GM18861 (cell line): ENCODE results near the gene EEF2.

ENCODE experiments used
- ATAC-seq: cut with Tn5 transposase; IDR thresholded peaks from one replicate; pipeline ENCODE4 v1.9.1; 2021; ENCODE audit not compliant: unreplicated experiment

Gene EEF2

GRCh38 chr19:3986260-3987041, 1.2 kb upstream of the EEF2 start:
- peak; percentile 24 for ATAC-seq

DNA sequence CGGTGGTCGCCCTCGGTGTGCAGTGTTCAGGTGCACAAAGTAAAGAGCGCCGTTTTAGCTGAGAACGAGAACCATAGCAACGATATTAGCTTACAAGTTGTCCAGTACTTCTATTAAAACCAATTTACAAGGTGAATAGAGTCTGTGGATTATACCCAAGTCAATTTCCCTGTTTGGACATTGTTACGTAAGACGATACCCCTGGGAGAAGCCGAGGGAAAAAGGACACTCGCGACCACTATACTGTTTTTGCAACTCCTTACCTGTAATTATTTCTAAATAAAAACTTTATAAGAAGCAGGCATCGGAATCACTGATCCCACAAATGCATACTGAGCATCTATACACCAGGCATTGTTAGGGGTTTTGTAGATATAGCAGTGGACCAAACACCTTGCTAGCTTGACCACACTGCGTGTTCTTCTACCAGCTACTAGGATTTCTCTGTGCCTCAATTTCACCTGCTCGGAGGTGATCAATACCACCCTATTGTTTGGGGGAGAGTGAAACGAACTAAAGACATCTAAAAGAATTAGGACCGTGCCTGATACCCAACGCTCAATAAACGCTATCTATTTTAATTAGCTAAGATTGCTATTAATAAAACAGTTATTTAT, 488 bp upstream of the EEF2 start:
- peak; percentile 5 for ATAC-seq

GRCh38 chr19:3984584-3984907, 717 bp downstream of the EEF2 start:
- no peak for ATAC-seq

DNA sequence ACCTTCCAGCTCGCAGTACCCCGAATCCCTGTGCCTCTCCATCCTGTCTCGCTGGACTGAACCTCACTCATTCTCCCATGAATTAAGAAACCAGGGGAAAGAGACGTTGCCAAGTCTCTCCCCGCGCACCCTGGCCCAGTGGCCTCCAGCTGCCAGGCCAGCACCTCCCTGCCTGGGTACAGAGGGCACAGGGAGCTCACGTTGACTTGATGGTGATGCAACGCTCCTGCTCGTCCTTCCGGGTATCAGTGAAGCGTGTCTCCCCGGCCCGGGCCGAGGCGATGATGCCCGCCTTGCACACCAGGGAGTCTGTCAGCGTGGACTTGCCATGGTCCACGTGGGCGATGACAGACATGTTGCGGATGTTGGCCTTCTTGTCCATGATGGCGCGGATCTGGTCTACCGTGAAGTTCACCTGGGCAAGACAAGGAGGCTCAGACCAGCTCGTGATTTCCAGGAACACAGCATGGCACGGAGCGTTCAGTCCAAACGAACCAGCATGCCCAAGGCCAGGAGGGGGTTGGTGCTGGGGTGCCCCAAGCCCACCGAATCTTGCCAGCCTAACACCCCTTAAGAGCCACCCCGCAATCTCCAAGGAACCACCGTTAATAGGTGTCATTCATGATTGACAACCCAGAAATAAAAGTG, 1.2 kb downstream of the EEF2 start:
- no peak for ATAC-seq

GRCh38 chr19:3983542-3983914, 1.7 kb downstream of the EEF2 start:
- ATAC-seq: no peak

DNA sequence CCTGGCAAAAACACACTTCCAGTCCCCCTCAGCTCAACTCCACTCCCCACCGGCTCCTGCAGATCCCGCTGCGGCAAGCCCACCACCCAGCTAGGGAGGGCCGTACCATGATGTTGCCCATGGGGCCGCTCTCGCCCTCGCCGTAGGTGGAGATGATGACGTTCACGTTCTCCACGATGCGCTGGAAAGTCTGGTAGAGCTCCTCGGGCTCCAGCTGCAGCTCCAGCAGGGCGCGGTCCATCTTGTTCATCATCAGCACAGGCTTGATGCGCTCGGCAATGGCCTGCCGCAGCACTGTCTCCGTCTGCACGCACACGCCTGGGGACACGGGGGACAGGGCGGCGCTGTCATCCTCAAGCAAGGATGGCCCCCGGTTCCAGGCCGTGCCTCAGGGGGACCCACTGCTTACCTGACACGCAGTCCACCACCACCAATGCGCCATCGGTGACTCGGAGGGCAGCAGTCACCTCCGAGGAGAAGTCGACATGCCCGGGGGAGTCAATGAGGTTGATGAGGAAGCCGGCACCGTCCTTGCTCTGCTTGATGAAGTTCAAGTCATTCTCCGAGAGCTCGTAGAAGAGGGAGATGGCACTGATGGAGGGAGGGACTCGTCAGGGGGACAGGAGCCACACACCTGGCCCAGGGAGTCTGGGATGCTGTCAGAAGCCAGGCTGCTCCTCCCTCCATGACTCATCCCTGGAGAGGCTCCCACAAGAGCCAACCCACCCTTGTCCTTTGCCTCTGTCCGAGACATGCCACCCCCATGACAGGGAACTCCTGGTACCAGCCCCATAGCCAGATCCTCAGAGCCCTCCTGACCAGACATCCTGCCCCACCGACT, 2.3 kb downstream of the EEF2 start:
- no peak for ATAC-seq

DNA sequence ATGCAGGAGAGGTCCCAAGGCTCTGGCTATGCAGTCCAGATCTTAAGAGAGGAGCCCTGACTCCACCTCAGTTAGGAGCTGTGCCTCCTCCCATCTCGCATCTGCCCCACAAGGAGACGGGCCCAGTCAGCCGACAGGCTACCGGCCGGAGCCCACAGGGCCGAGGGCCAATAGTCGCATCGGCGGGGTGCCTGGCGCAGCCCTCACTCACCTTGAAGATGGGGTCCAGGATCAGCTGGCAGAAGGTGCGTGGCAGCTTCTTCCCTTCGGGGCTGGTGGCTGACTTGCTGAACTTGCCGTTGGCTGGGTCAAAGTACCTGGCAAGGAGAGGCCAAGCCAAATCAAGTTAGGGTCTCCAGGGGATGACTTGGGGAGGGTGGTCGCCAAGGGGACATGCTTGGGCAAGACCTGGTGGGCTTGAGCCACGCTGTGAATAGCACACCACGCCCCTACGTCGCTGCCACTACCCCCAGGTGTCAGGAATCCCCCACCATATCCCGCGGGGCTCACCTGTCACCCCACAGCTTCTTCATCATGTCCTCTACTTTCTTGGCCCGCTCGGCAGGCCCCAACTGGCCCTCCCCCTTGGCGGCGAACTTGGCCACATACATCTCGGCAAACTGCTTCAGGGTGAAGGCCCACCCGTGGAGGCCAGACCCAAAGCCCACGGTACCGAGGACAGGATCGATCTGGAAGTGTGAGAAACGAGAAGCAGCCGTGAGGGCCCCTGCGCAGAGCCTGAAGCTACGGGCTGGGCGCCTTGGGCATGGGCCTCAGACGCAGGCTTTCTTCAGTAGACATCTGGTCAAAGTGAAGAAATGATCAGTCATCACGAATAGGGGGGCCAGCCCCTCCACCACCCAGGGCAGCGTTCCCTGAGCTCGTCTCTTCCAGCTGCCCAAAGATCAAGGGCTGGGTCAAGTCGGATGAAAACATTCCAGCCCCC, 3.3 kb downstream of the EEF2 start:
- no peak for ATAC-seq

- ATAC-seq: no peak
Observed at GRCh38 chr19:3981373-3981735, 3.9 kb downstream of the EEF2 start.

- no peak for ATAC-seq
Observed at GRCh38 chr19:3980353-3981251, 4.7 kb downstream of the EEF2 start.

DNA sequence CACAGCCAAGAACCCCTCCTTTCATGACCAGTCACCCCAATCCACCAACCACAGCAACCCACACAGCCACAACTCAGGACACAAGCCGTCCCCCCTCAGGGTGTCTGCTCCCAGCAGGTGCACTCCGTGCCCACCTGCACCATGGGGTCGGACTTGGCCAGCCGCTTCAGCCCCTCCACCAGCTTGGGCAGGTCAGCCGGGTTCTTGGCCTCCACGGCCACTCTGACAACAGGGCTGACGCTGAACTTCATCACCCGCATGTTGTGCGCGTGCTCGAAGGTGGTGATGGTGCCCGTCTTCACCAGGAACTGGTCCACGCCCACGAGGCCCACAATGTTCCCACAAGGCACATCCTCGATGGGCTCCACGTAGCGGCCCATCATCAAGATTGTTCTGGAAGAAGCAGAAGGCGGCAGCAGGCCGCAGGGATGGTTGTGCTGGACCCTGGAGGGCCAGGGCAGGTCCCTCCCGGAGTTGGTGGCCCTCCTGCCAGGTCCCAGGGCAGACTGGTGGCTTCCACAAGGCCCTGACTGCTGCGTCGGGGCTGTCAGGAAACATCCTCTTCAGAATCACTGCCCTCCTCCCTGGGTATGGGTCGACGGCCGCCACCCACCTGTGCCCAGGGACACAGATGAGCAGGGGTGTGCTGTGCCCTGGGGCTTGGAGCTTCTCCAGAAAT, 5.5 kb downstream of the EEF2 start:
- no peak for ATAC-seq

DNA sequence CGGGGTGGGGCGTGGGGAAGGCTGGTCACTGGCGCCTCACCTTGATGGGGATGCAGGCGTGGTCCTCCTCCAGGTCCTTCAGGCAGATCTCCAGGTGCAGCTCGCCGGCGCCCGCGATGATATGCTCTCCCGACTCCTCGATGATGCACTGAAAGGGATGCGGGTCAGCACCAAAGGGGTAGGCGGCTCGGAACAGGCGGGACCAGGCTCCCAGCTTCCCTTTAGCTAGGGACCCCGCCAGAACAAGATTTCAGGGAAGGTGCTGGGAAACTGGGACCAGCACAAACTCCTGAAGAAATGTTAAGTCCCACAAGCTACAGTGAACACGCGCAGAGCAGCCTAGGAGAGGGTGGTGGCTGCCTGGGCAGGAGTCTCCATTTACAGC, 6.0 kb downstream of the EEF2 start:
- no peak for ATAC-seq

GRCh38 chr19:3978145-3978544, 7.1 kb downstream of the EEF2 start:
- ATAC-seq: no peak

- ATAC-seq: no peak
Observed at GRCh38 chr19:3977242-3978143, 7.8 kb downstream of the EEF2 start.

DNA sequence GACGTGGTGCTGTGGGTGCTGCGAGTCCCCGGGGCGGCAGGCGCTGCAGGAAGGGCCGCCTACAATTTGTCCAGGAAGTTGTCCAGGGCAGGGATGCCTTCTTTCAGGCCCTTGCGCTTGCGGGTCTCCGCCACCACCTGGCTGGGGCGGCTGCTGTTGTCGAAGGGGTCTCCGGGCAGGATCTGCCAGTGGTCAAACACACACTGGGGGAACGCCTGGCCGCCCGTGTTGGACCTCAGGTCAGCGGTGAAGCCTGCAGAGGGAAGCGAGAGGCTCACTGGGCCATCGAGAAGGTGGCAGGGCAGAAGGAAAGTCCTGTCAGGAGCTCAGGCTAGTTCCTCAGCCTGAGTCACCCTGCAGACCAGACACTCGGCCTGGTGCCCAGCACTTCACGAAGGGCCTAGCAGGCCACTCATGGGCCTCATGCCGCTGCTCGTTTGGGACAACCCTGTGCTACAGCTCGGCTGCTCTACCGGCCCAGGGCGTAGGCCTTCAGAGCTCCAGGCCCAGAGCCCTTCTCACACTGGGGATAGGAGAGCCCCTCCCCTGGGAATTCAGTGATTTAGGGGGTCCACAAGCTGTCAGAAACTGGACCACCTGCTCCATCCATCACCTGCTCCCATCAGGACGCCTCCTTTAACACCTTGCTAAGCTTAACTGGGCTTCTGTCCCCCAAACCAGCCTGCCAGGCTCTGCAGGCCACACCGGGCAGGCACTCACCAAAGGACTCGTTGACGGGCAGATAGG, 8.6 kb downstream of the EEF2 start:
- no peak for ATAC-seq

DNA sequence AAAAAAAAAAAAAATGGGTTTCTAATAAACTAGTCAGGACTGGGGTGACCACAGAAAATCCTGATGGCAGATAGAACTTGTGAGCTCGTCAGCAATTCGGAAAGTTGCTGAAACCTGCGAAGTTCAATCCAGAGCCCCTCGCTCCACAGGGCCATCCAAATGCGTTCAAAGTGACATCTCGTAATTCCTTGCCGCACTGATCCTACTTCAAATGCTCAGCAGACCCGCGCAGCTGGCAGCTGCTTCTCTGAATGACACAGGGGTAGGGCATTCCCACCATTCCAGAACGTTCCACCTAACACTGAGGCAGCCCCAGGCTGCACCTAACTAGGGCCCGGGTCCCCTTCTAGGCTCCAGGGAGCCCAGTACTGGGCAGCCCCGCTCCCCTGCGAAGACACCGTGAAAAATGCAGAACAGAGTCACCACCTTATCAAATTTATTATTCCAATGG, 9.6 kb downstream of the EEF2 start:
- no peak for ATAC-seq

DNA sequence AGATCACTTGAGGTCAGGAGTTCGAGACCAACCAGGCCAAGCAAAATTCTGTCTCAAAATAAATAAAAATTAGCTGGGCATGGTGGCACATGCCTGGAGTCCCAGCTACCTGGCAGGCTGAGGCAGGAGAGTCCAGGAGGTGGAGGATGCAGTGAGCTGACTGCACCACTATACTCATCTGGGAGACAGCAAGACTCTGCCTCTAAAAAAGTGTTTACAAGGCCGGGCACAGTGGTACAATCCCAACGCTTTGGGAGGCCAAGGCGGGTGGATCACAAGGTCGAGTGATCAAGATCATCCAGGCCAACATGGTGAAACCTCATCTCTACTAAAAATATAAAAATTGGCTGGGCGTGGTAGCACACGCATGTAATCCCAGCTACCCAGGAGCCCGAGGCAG, 10.1 kb downstream of the EEF2 start:
- no peak for ATAC-seq
